CD4-positive, alpha-beta memory T cell (primary cell): ENCODE results near the gene PPP6R2. TPM values are rescaled to one million over a fixed set of nuclear protein-coding genes. Genes with fewer than 3 reads are reported as not detected.

Source experiments
- CTCF ChIA-PET: fragments of 350-600 bp; sonication (Branson Sonifier 250); formaldehyde crosslinking; loops from one replicate; lab custom pipeline; 2021; ENCODE audit warnings: inconsistent platforms; ENCODE audit not compliant: partially characterized antibody; lab: Charles Lee
- POLR2A ChIA-PET: fragments of 350-600 bp; sonication (Branson Sonifier 250); formaldehyde crosslinking; loops from one replicate; lab custom pipeline; 2021; ENCODE audit not compliant: partially characterized antibody; lab: Charles Lee
- DNase-seq, 5 donors: peaks; one replicate each; pipeline versions ENCODE4 v3.0.0 to v3.0.0-alpha.2; 2020 to 2022; ENCODE audit warnings: mixed read lengths in 1 of 5
- H3K27ac ChIP-seq: one replicate; pipeline ENCODE4 v1.7.0; 2013; ENCODE audit warnings: low read depth, low read length
- H3K27me3 ChIP-seq: 2 replicates; pipeline ENCODE4 v1.7.0; 2013; ENCODE audit warnings: mild to moderate bottlenecking, low read length, moderate library complexity; ENCODE audit not compliant: insufficient read depth
- H3K36me3 ChIP-seq: 2 replicates; pipeline ENCODE4 v1.7.0; 2013; ENCODE audit warnings: mild to moderate bottlenecking, low read length, moderate library complexity; ENCODE audit not compliant: insufficient read depth
- H3K4me1 ChIP-seq: 2 replicates; pipeline ENCODE4 v1.7.0; 2013; ENCODE audit warnings: mild to moderate bottlenecking, low read length, moderate library complexity; ENCODE audit not compliant: insufficient read depth
- H3K4me3 ChIP-seq, 2 donors: one replicate each; pipeline ENCODE4 v1.7.0; 2013; ENCODE audit warnings: low read length in 2 of 2, mild to moderate bottlenecking in 1 of 2
- H3K9me3 ChIP-seq, 2 donors: one replicate each; pipeline ENCODE4 v1.7.0; 2013; ENCODE audit warnings: low read length in 2 of 2, control low read depth in 1 of 2; ENCODE audit not compliant: control insufficient read depth in 1 of 2
- H3K27ac Mint-ChIP-seq, 7 donors: one replicate each; pipeline ENCODE4 v1.8.0; 2020 to 2021; ENCODE audit warnings: mixed read lengths in 7 of 7, mild to moderate bottlenecking in 6 of 7, inconsistent platforms in 3 of 7, moderate library complexity in 3 of 7
- H3K27me3 Mint-ChIP-seq, 2 donors: one replicate each; pipeline ENCODE4 v1.8.0; 2020 to 2021; ENCODE audit warnings: mixed read lengths in 2 of 2
- H3K36me3 Mint-ChIP-seq, 2 donors: one replicate each; pipeline ENCODE4 v1.8.0; 2020 to 2021; ENCODE audit warnings: mixed read lengths in 2 of 2, inconsistent platforms in 1 of 2, mild to moderate bottlenecking in 1 of 2
- H3K4me1 Mint-ChIP-seq, 4 donors: one replicate each; pipeline ENCODE4 v1.8.0; 2020 to 2021; ENCODE audit warnings: mixed read lengths in 4 of 4, mild to moderate bottlenecking in 1 of 4
- H3K4me3 Mint-ChIP-seq, 8 donors: one replicate each; pipeline ENCODE4 v1.8.0; 2020 to 2021; ENCODE audit warnings: mixed read lengths in 8 of 8, mild to moderate bottlenecking in 7 of 8, moderate library complexity in 6 of 8, inconsistent platforms in 3 of 8
- H3K9me3 Mint-ChIP-seq, 8 donors: one replicate each; pipeline ENCODE4 v1.8.0; 2020 to 2021; ENCODE audit warnings: mixed read lengths in 8 of 8, mild to moderate bottlenecking in 5 of 8, inconsistent platforms in 3 of 8, moderate library complexity in 1 of 8
- intact Hi-C: fragments of 100-400 bp; cut with micrococcal nuclease; formaldehyde crosslinking; loops from one replicate; pipeline ENCODE4 v1.15.1; 2023
- polyA plus RNA-seq, 2 donors: library from polyadenylated mRNA; unstranded; fragments of 300-500 nt; fragmentation: Illumina TruSeq; gene quantifications; one replicate each; pipeline ENCODE4 v1.2.3, GENCODE V29; 2021
- total RNA-seq, 2 experiments: library from RNA; stranded (reverse); gene quantifications; one replicate each; pipeline ENCODE4 v1.2.3, GENCODE V29; 2021

PPP6R2 gene
- total and polyA plus RNA-seq, 4 experiments from 2014 or later, result 13.3 to 91.2 (median 53.9) TPM

DNA sequence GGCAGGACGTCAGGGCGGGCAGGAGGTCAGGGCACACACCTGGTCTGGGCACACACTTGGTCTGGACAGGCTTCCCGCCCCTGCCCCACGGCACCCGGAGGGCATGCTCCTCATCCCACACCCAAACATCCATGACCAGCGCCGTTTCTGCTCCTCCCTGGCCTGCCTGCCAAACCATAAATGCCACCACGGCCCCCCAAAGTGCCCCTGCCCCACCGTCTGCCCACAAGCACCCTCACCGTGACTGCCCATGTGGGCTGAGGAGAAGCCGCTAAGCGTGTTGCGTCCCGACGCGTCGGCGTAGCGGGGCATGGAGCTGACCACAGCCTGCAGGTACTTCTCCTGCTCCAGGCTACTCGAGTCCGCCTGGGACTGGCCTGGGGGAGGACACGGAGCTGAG, 115.9 kb downstream of the PPP6R2 start:
- intact Hi-C loops, result no loop called here
- H3K36me3 ChIP-seq, result peaks cover 79% of the 10 kb centered on the region
- no peaks in the 10 kb centered on the region for H3K4me1 ChIP-seq
- ChIA-PET POLR2A (interaction anchor here (1.3 to 6.2 kb wide), 3 partner anchors 10 to 67 kb away, joined by 3 to 38 read pairs (median 3); partner anchors contain the start of gene SCO2), CTCF (interaction anchor here (1.2 kb wide), 1 partner anchor 14 kb away, joined by 5 read pairs; no protein-coding TSS in a partner anchor)
- Mint-ChIP-seq H3K27ac (peak overlapping the region in 1 of 7 donors; percentile 70), H3K27me3 (no peaks in the 10 kb centered on the region), H3K4me3 (no peak overlapping the region), H3K9me3 (peaks cover 0 to 4% (median 0%) of the 10 kb centered on the region in 8 donors), H3K36me3 (peaks cover 18 to 58% of the 10 kb centered on the region in 2 donors), H3K4me1 (no peaks in the 10 kb centered on the region)
- H3K9me3 ChIP-seq, result no peaks in the 10 kb centered on the region
- H3K4me3 ChIP-seq, result no peak overlapping the region
- no peaks in the 10 kb centered on the region for H3K27me3 ChIP-seq
- no peak overlapping the region for H3K27ac ChIP-seq
- DNase-seq, result no peak

DNA sequence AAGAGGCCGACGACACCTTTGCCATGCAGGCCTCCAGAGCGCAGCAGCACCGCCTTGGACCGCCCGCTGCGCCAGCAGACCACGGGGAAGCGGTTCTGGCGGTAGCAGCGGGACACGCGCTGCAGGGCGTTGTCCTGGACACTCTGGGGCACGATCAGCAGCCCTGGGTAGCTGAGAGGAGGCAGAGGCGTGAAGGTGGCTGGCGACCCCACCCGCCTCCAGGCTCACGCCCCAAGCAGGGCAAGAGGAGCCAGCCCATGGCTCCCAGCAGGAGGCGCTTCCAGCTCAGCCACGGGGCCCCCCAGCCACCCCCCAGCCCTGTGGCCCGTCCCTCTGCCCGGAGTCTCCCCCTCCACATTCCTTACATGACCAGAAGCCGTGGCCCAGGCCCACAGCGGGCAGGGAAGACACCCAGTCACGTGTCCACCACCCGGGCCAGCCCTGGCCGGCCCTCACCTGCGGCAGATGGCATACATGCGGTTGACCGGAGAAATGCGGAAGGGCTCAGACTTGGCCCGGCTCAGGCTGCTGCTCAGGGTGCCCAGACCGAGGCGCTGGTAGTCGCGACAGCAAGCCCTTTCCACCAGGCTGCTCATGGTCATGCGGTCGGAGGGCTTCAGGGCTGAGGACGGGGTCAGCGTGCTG, 116.5 kb downstream of the PPP6R2 start:
- ChIA-PET CTCF (no interaction called here), POLR2A (interaction anchor here (1.3 to 6.2 kb wide), 3 partner anchors 10 to 66 kb away, joined by 3 to 38 read pairs (median 3); partner anchors contain the start of gene SCO2)
- Mint-ChIP-seq H3K36me3 (peaks cover 19 to 58% of the 10 kb centered on the region in 2 donors), H3K27me3 (no peaks in the 10 kb centered on the region), H3K4me1 (no peaks in the 10 kb centered on the region), H3K9me3 (peaks cover 0 to 4% (median 0%) of the 10 kb centered on the region in 8 donors), H3K4me3 (no peak overlapping the region), H3K27ac (no peak overlapping the region)
- no peak overlapping the region for H3K4me3 ChIP-seq
- H3K36me3 ChIP-seq, result peaks cover 79% of the 10 kb centered on the region
- H3K4me1 ChIP-seq, result no peaks in the 10 kb centered on the region
- H3K27ac ChIP-seq, result no peak overlapping the region
- H3K9me3 ChIP-seq, result no peaks in the 10 kb centered on the region
- no peaks in the 10 kb centered on the region for H3K27me3 ChIP-seq
- intact Hi-C loops, result no loop called here
- DNase-seq, result no peak

DNA sequence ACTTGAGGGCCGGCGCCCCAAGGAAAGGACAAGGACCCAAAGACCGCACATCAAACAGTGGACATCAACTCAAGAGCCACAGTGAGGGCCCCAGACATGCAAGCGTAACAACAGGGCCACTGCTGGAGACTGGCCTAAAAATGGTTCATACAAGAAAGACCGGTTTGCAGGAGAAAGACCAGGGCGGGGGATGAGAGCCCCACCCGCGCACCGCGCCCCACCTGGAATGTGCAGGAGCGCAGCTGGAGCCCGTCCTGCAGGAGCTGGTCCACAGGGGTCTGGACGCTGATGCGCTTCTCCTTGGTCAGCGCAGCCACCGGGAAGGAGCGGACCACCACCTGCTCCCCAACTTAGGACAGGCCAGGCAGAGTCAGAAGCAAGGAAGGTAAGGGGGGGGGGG, 117.8 kb downstream of the PPP6R2 start:
- DNase-seq, result no peak
- Mint-ChIP-seq H3K9me3 (peaks cover 0 to 4% (median 0%) of the 10 kb centered on the region in 8 donors), H3K27me3 (no peaks in the 10 kb centered on the region), H3K4me1 (no peaks in the 10 kb centered on the region), H3K4me3 (peak overlapping the region in 1 of 8 donors; percentile 31), H3K36me3 (peaks cover 19 to 56% of the 10 kb centered on the region in 2 donors), H3K27ac (no peak overlapping the region)
- Histone ChIP-seq H3K27me3 (no peaks in the 10 kb centered on the region), H3K4me3 (no peak overlapping the region), H3K27ac (no peak overlapping the region), H3K4me1 (no peaks in the 10 kb centered on the region), H3K36me3 (peaks cover 80% of the 10 kb centered on the region), H3K9me3 (no peaks in the 10 kb centered on the region)
- CTCF ChIA-PET, result interaction anchor here (0.8 kb wide), 1 partner anchor 36 kb away, joined by 3 read pairs; no protein-coding TSS in a partner anchor
- POLR2A ChIA-PET, result interaction anchor here (6.2 kb wide), 1 partner anchor 8 kb away, joined by 38 read pairs; no protein-coding TSS in a partner anchor
- intact Hi-C loops, result no loop called here

DNA sequence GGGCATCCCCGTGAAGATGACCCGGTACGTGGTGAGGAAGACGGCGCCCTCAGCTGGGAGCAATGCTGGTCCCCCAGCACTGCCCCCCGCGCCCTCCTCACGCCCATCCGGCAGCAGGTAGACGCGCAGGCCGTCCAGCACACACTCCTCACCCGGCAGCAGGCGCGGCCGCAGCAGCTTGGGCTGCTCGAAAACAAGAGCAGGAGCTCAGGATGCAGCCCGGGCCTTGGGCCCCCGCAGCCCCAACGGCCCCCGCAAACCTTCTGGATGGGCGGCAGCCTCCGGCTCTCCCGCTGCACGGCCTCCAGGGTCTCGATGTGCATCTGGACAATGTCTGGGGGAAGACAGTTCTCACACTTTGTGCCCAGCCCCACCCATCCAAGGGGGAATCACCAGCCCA, 118.4 kb downstream of the PPP6R2 start:
- Histone ChIP-seq H3K4me3 (no peak overlapping the region), H3K27me3 (no peaks in the 10 kb centered on the region), H3K27ac (no peak overlapping the region), H3K9me3 (no peaks in the 10 kb centered on the region), H3K4me1 (no peaks in the 10 kb centered on the region), H3K36me3 (peaks cover 84% of the 10 kb centered on the region)
- ChIA-PET CTCF (interaction anchor here (1.1 kb wide), 1 partner anchor 18 kb away, joined by 4 read pairs; no protein-coding TSS in a partner anchor), POLR2A (interaction anchor here (0.7 to 6.2 kb wide), 2 partner anchors 8 to 20 kb away, joined by 3 to 38 read pairs; no protein-coding TSS in a partner anchor)
- Mint-ChIP-seq H3K27me3 (no peaks in the 10 kb centered on the region), H3K4me3 (no peak overlapping the region), H3K27ac (peak overlapping the region in 1 of 7 donors; percentile 68), H3K9me3 (peaks cover 0 to 4% (median 0%) of the 10 kb centered on the region in 8 donors), H3K36me3 (peaks cover 19 to 60% of the 10 kb centered on the region in 2 donors), H3K4me1 (no peaks in the 10 kb centered on the region)
- intact Hi-C loops, result no loop called here
- DNase-seq, result no peak

DNA sequence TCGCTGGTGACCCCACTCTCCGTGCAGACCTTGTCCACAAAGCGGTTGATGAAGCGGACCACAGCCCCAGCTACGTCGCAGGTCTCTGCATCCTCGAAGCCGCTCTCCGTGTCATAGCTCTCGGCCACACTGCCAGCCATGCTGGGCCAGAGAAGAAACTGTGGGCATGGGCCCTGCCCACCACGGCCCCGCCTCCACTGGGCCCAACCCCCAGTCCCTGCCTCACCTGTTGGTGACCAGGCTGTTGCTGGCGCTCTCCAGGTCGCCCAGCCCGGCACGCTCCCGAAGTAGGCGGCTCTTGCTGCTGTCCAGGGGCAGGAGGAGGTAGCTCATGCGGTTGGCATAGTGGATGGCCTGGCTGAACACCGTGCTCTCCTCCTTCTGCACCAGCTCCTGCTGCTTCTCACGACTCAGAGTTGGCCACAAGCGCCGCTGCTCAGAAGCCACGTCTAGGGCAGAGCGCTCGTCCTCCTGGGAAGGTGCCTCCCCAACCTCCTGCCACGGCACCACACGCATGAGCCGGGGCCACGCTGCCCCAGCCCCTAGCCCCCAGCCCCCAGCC, 118.9 kb downstream of the PPP6R2 start:
- H3K36me3 ChIP-seq, result peaks cover 88% of the 10 kb centered on the region
- intact Hi-C loops, result no loop called here
- H3K9me3 Mint-ChIP-seq, result peaks cover 0 to 4% (median 0%) of the 10 kb centered on the region in 8 donors
- peaks cover 24 to 61% of the 10 kb centered on the region in 2 donors for H3K36me3 Mint-ChIP-seq
- no peaks in the 10 kb centered on the region for H3K27me3 Mint-ChIP-seq
- no peak overlapping the region for H3K4me3 Mint-ChIP-seq
- H3K4me1 Mint-ChIP-seq, result peaks cover 2 to 5% (median 4%) of the 10 kb centered on the region in 4 donors
- H3K27me3 ChIP-seq, result no peaks in the 10 kb centered on the region
- H3K9me3 ChIP-seq, result no peaks in the 10 kb centered on the region
- H3K4me3 ChIP-seq, result no peak overlapping the region
- ChIA-PET CTCF (interaction anchor here (1.1 kb wide), 1 partner anchor 18 kb away, joined by 4 read pairs; no protein-coding TSS in a partner anchor), POLR2A (interaction anchor here (0.7 to 1.2 kb wide), 2 partner anchors 20 to 159 kb away, joined by 3 read pairs; no protein-coding TSS in a partner anchor)
- H3K4me1 ChIP-seq, result no peaks in the 10 kb centered on the region
- DNase-seq, result no peak
- H3K27ac Mint-ChIP-seq, result peak overlapping the region in 1 of 7 donors; percentile 68
- no peak overlapping the region for H3K27ac ChIP-seq

DNA sequence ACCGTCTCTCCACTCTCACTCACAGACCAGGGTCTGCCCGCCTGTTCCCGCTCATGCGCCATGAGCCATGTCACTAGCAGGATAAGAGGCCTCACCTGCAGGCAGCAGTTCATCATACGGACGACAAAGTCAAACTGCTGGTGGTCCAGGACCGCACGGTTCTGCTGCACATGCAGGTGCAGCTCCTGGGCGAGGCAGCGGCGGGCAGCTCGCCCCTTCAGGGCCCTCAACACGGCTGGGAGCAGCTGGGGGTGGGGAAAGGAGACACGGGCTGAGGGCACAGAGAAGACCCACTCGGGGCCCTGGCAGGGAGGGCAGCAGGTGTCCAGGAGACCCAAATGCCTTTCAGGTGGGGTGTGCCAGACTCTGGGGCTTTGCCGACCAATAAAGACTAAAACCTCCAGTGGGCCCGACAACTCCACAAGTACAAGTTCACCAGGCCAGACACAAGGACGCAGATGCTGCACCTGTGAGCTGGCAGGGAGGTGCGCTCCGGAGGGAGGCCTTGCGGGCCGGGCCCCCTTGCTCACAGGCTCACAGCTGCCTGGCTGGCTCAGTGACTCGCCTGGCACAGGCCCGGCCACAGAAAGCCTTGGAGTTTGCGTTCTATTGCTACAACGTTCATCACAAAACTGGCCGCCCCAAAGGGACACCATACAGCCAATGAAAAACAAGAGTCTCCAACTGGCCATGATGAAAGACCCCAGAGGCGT, 120.2 kb downstream of the PPP6R2 start:
- H3K36me3 ChIP-seq, result peaks cover 81% of the 10 kb centered on the region
- Mint-ChIP-seq H3K9me3 (peaks cover 0 to 4% (median 0%) of the 10 kb centered on the region in 8 donors), H3K36me3 (peaks cover 22 to 56% of the 10 kb centered on the region in 2 donors), H3K27me3 (no peaks in the 10 kb centered on the region), H3K4me1 (peaks cover 2 to 11% (median 5%) of the 10 kb centered on the region in 4 donors), H3K27ac (peak overlapping the region in 5 of 7 donors; percentile 6 to 75 (median 57)), H3K4me3 (peak overlapping the region in 1 of 8 donors; percentile 17)
- no peaks in the 10 kb centered on the region for H3K9me3 ChIP-seq
- no peak overlapping the region for H3K27ac ChIP-seq
- H3K4me1 ChIP-seq, result peaks cover 5% of the 10 kb centered on the region
- H3K4me3 ChIP-seq, result no peak overlapping the region
- DNase-seq, result no peak
- intact Hi-C loops, result no loop called here
- POLR2A ChIA-PET, result interaction anchor here (1.2 kb wide), 1 partner anchor 158 kb away, joined by 3 read pairs; no protein-coding TSS in a partner anchor
- no peaks in the 10 kb centered on the region for H3K27me3 ChIP-seq
- CTCF ChIA-PET, result interaction anchor here (0.9 kb wide), 1 partner anchor 35 kb away, joined by 3 read pairs; no protein-coding TSS in a partner anchor
